HG03378 (cell line): Measurements from ENCODE around the gene ZNF793.

ENCODE experiments used
- ATAC-seq: cut with Tn5 transposase; IDR thresholded peaks from one replicate; pipeline ENCODE4 v1.9.1; 2021; ENCODE audit warnings: mild to moderate bottlenecking, moderate library complexity; ENCODE audit not compliant: unreplicated experiment

ZNF793 gene

GRCh38 chr19:37506387-37507166, at the start of gene ZNF793:
ZNF793 (plus strand) TSS chr19:37506939; CDS start chr19:37523440, 16,501 bp downstream.
- no peak for ATAC-seq

- ATAC-seq = no peak
Observed at GRCh38 chr19:37466277-37466797, 40.4 kb upstream of the ZNF793 start.

GRCh38 chr19:37466798-37467607, 39.7 kb upstream of the ZNF793 start, which contains the start of gene ZNF569:
ZNF569 (minus strand) TSS chr19:37467444; CDS start chr19:37444921, 22,523 bp downstream.
- ATAC-seq = peak; percentile 55

GRCh38 chr19:37467608-37468090, 39.1 kb upstream of the ZNF793 start:
- peak; percentile 4 for ATAC-seq

- ATAC-seq = peak; percentile 55
Observed at GRCh38 chr19:37468961-37469777, 37.6 kb upstream of the ZNF793 start, which contains the start of gene ZNF570. ZNF570 (plus strand) TSS chr19:37469356; CDS start chr19:37470355, 999 bp downstream.

- no peak for ATAC-seq
Observed at GRCh38 chr19:37470216-37470615, 36.5 kb upstream of the ZNF793 start.

GRCh38 chr19:37472165-37472564, 34.6 kb upstream of the ZNF793 start:
- no peak for ATAC-seq

- no peak for ATAC-seq
Observed at GRCh38 chr19:37484406-37485168, 22.2 kb upstream of the ZNF793 start.

GRCh38 chr19:37492213-37492612, 14.5 kb upstream of the ZNF793 start:
- ATAC-seq = no peak

GRCh38 chr19:37505958-37506386, 767 bp upstream of the ZNF793 start:
- no peak for ATAC-seq

- no peak for ATAC-seq
Observed at GRCh38 chr19:37507167-37507464, 377 bp downstream of the ZNF793 start.

- ATAC-seq = no peak
Observed at GRCh38 chr19:37511186-37511585, 4.4 kb downstream of the ZNF793 start.

GRCh38 chr19:37511821-37512220, 5.1 kb downstream of the ZNF793 start:
- ATAC-seq = no peak

GRCh38 chr19:37513397-37513796, 6.7 kb downstream of the ZNF793 start:
- no peak for ATAC-seq

- no peak for ATAC-seq
Observed at GRCh38 chr19:37519890-37520289, 13.2 kb downstream of the ZNF793 start.

GRCh38 chr19:37537391-37537947, 30.7 kb downstream of the ZNF793 start:
- no peak for ATAC-seq

- ATAC-seq = no peak
Observed at GRCh38 chr19:37551129-37551993, 44.6 kb downstream of the ZNF793 start.

- ATAC-seq = no peak
Observed at GRCh38 chr19:37563518-37563917, 56.8 kb downstream of the ZNF793 start.
